ENCODE data around the gene DUSP7.

DUSP7 gene

GRCh38 chr3:52056521-52056967 is at the start of gene DUSP7:
Gene DUSP7 (minus strand): TSS chr3:52056571. CDS start chr3:52056366, 205 bp downstream.
- H3K9me3 ChIP-seq (ENCODE audit: control insufficient read depth in 1 of 2, low read length in 2 of 2) = no peaks in the 10 kb centered on the region
- H3K4me3 ChIP-seq (ENCODE audit: low read depth in 1 of 2, low read length in 2 of 2) = peak within 1 kb of the TSS; percentile 83 to 84
- peaks cover 43 to 45% of the 10 kb centered on the region in 2 donors for H3K4me1 ChIP-seq (ENCODE audit: control insufficient read depth in 1 of 2, insufficient read depth in 2 of 2, low read length in 2 of 2)
- H3K27ac ChIP-seq (ENCODE audit: low read depth, low read length) = peak within 1 kb of the TSS; percentile 80
- peaks cover 6 to 21% of the 10 kb centered on the region in 2 donors for H3K36me3 ChIP-seq (ENCODE audit: control insufficient read depth in 1 of 2, insufficient read depth in 2 of 2, low read length in 2 of 2)
- peak within 1 kb of the TSS; percentile 80 to 83 for H3K9ac ChIP-seq (ENCODE audit: low read depth in 1 of 2, low read length in 2 of 2)
- H3K27me3 ChIP-seq (ENCODE audit: control insufficient read depth in 1 of 2, insufficient read depth in 2 of 2, low read length in 2 of 2) = no peaks in the 10 kb centered on the region

GRCh38 chr3:52104684-52105640 is 48.6 kb upstream of the DUSP7 start:
- H3K36me3 ChIP-seq (ENCODE audit: control insufficient read depth in 1 of 2, insufficient read depth in 2 of 2, low read length in 2 of 2) = no peaks in the 10 kb centered on the region
- no peak overlapping the region for H3K27ac ChIP-seq (ENCODE audit: low read depth, low read length)
- H3K4me1 ChIP-seq (ENCODE audit: control insufficient read depth in 1 of 2, insufficient read depth in 2 of 2, low read length in 2 of 2) = peaks cover 3 to 8% of the 10 kb centered on the region in 2 donors
- no peaks in the 10 kb centered on the region for H3K9me3 ChIP-seq (ENCODE audit: control insufficient read depth in 1 of 2, low read length in 2 of 2)
- no peak overlapping the region for H3K9ac ChIP-seq (ENCODE audit: low read depth in 1 of 2, low read length in 2 of 2)
- H3K4me3 ChIP-seq (ENCODE audit: low read depth in 1 of 2, low read length in 2 of 2) = no peak overlapping the region
- no peaks in the 10 kb centered on the region for H3K27me3 ChIP-seq (ENCODE audit: control insufficient read depth in 1 of 2, insufficient read depth in 2 of 2, low read length in 2 of 2)

- Histone ChIP-seq H3K27me3 (ENCODE audit: control insufficient read depth in 1 of 2, insufficient read depth in 2 of 2, low read length in 2 of 2) (no peaks in the 10 kb centered on the region), H3K9ac (ENCODE audit: low read depth in 1 of 2, low read length in 2 of 2) (no peak overlapping the region), H3K9me3 (ENCODE audit: control insufficient read depth in 1 of 2, low read length in 2 of 2) (no peaks in the 10 kb centered on the region), H3K27ac (ENCODE audit: low read depth, low read length) (no peak overlapping the region), H3K36me3 (ENCODE audit: control insufficient read depth in 1 of 2, insufficient read depth in 2 of 2, low read length in 2 of 2) (no peaks in the 10 kb centered on the region), H3K4me1 (ENCODE audit: control insufficient read depth in 1 of 2, insufficient read depth in 2 of 2, low read length in 2 of 2) (peaks cover 3 to 8% of the 10 kb centered on the region in 2 donors), H3K4me3 (ENCODE audit: low read depth in 1 of 2, low read length in 2 of 2) (no peak overlapping the region)
These were observed 46.6 kb upstream of the DUSP7 start for GRCh38 chr3:52102934-52103333.

- Histone ChIP-seq H3K27ac (ENCODE audit: low read depth, low read length) (no peak overlapping the region), H3K9ac (ENCODE audit: low read depth in 1 of 2, low read length in 2 of 2) (no peak overlapping the region), H3K4me3 (ENCODE audit: low read depth in 1 of 2, low read length in 2 of 2) (no peak overlapping the region), H3K4me1 (ENCODE audit: control insufficient read depth in 1 of 2, insufficient read depth in 2 of 2, low read length in 2 of 2) (no peaks in the 10 kb centered on the region), H3K27me3 (ENCODE audit: control insufficient read depth in 1 of 2, insufficient read depth in 2 of 2, low read length in 2 of 2) (no peaks in the 10 kb centered on the region), H3K36me3 (ENCODE audit: control insufficient read depth in 1 of 2, insufficient read depth in 2 of 2, low read length in 2 of 2) (peaks cover 0 to 6% of the 10 kb centered on the region in 2 donors), H3K9me3 (ENCODE audit: control insufficient read depth in 1 of 2, low read length in 2 of 2) (no peaks in the 10 kb centered on the region)
These were observed 42.6 kb upstream of the DUSP7 start for GRCh38 chr3:52099001-52099401.

- H3K9me3 ChIP-seq (ENCODE audit: control insufficient read depth in 1 of 2, low read length in 2 of 2) = no peaks in the 10 kb centered on the region
- H3K27ac ChIP-seq (ENCODE audit: low read depth, low read length) = no peak overlapping the region
- no peaks in the 10 kb centered on the region for H3K4me1 ChIP-seq (ENCODE audit: control insufficient read depth in 1 of 2, insufficient read depth in 2 of 2, low read length in 2 of 2)
- no peak overlapping the region for H3K4me3 ChIP-seq (ENCODE audit: low read depth in 1 of 2, low read length in 2 of 2)
- H3K9ac ChIP-seq (ENCODE audit: low read depth in 1 of 2, low read length in 2 of 2) = no peak overlapping the region
- peaks cover 0 to 6% of the 10 kb centered on the region in 2 donors for H3K36me3 ChIP-seq (ENCODE audit: control insufficient read depth in 1 of 2, insufficient read depth in 2 of 2, low read length in 2 of 2)
- H3K27me3 ChIP-seq (ENCODE audit: control insufficient read depth in 1 of 2, insufficient read depth in 2 of 2, low read length in 2 of 2) = no peaks in the 10 kb centered on the region
These were observed 41.6 kb upstream of the DUSP7 start for GRCh38 chr3:52097851-52098507.

GRCh38 chr3:52095990-52096775 is 39.8 kb upstream of the DUSP7 start:
- Histone ChIP-seq H3K27ac (ENCODE audit: low read depth, low read length) (no peak overlapping the region), H3K9ac (ENCODE audit: low read depth in 1 of 2, low read length in 2 of 2) (no peak overlapping the region), H3K4me3 (ENCODE audit: low read depth in 1 of 2, low read length in 2 of 2) (no peak overlapping the region), H3K9me3 (ENCODE audit: control insufficient read depth in 1 of 2, low read length in 2 of 2) (no peaks in the 10 kb centered on the region), H3K36me3 (ENCODE audit: control insufficient read depth in 1 of 2, insufficient read depth in 2 of 2, low read length in 2 of 2) (peaks cover 0 to 6% of the 10 kb centered on the region in 2 donors), H3K4me1 (ENCODE audit: control insufficient read depth in 1 of 2, insufficient read depth in 2 of 2, low read length in 2 of 2) (no peaks in the 10 kb centered on the region), H3K27me3 (ENCODE audit: control insufficient read depth in 1 of 2, insufficient read depth in 2 of 2, low read length in 2 of 2) (no peaks in the 10 kb centered on the region)

GRCh38 chr3:52094571-52095485 is 38.5 kb upstream of the DUSP7 start:
- no peaks in the 10 kb centered on the region for H3K9me3 ChIP-seq (ENCODE audit: control insufficient read depth in 1 of 2, low read length in 2 of 2)
- no peak overlapping the region for H3K9ac ChIP-seq (ENCODE audit: low read depth in 1 of 2, low read length in 2 of 2)
- H3K27me3 ChIP-seq (ENCODE audit: control insufficient read depth in 1 of 2, insufficient read depth in 2 of 2, low read length in 2 of 2) = no peaks in the 10 kb centered on the region
- H3K4me1 ChIP-seq (ENCODE audit: control insufficient read depth in 1 of 2, insufficient read depth in 2 of 2, low read length in 2 of 2) = no peaks in the 10 kb centered on the region
- peaks cover 0 to 6% of the 10 kb centered on the region in 2 donors for H3K36me3 ChIP-seq (ENCODE audit: control insufficient read depth in 1 of 2, insufficient read depth in 2 of 2, low read length in 2 of 2)
- H3K27ac ChIP-seq (ENCODE audit: low read depth, low read length) = no peak overlapping the region
- H3K4me3 ChIP-seq (ENCODE audit: low read depth in 1 of 2, low read length in 2 of 2) = no peak overlapping the region

- H3K27me3 ChIP-seq (ENCODE audit: control insufficient read depth in 1 of 2, insufficient read depth in 2 of 2, low read length in 2 of 2) = no peaks in the 10 kb centered on the region
- H3K27ac ChIP-seq (ENCODE audit: low read depth, low read length) = no peak overlapping the region
- peaks cover 0 to 6% of the 10 kb centered on the region in 2 donors for H3K36me3 ChIP-seq (ENCODE audit: control insufficient read depth in 1 of 2, insufficient read depth in 2 of 2, low read length in 2 of 2)
- H3K9me3 ChIP-seq (ENCODE audit: control insufficient read depth in 1 of 2, low read length in 2 of 2) = no peaks in the 10 kb centered on the region
- no peak overlapping the region for H3K9ac ChIP-seq (ENCODE audit: low read depth in 1 of 2, low read length in 2 of 2)
- no peak overlapping the region for H3K4me3 ChIP-seq (ENCODE audit: low read depth in 1 of 2, low read length in 2 of 2)
- no peaks in the 10 kb centered on the region for H3K4me1 ChIP-seq (ENCODE audit: control insufficient read depth in 1 of 2, insufficient read depth in 2 of 2, low read length in 2 of 2)
These were observed 37.6 kb upstream of the DUSP7 start for GRCh38 chr3:52093756-52094545.

Measured in duodenal mucosa (tissue), 2 donors.